Measurements from ENCODE around the gene VGLL3.

The VGLL3 gene

DNA sequence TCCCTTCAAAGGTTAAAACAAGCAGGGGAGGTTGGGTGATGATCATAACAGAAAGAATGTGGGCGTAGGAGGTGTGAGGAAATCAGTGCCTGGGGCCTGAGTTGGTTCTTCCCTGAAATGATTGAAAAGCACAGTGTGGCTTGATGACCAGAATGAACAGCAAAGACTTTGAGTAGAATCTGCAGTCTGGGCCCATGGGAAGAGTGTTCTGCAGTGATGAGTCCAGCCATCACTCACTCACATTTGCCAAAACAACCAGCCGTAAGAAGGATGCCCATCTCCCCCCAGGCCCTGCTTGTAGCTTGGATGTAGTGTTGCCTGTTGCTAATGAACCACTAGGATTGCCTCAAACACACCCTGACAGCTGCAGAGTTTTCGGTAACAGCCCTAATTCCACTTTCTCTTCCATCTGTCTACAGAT, 67.9 kb downstream of the VGLL3 start:
- CTCF ChIA-PET, result no interaction called here
- DNase-seq (ENCODE audit: low read depth, low spot score), result no peak
- TF ChIP-seq, protein P1, sequence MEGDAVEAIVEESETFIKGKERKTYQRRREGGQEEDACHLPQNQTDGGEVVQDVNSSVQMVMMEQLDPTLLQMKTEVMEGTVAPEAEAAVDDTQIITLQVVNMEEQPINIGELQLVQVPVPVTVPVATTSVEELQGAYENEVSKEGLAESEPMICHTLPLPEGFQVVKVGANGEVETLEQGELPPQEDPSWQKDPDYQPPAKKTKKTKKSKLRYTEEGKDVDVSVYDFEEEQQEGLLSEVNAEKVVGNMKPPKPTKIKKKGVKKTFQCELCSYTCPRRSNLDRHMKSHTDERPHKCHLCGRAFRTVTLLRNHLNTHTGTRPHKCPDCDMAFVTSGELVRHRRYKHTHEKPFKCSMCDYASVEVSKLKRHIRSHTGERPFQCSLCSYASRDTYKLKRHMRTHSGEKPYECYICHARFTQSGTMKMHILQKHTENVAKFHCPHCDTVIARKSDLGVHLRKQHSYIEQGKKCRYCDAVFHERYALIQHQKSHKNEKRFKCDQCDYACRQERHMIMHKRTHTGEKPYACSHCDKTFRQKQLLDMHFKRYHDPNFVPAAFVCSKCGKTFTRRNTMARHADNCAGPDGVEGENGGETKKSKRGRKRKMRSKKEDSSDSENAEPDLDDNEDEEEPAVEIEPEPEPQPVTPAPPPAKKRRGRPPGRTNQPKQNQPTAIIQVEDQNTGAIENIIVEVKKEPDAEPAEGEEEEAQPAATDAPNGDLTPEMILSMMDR (IDR thresholded peaks at IDR 0.05; ENCODE audit: insufficient read depth, low read length, missing control alignments), result no peak
- POLR2A ChIA-PET, result no interaction called here
- H3K4me3 ChIP-seq (ENCODE audit: low read depth, low read length), result no peak overlapping the region

DNA sequence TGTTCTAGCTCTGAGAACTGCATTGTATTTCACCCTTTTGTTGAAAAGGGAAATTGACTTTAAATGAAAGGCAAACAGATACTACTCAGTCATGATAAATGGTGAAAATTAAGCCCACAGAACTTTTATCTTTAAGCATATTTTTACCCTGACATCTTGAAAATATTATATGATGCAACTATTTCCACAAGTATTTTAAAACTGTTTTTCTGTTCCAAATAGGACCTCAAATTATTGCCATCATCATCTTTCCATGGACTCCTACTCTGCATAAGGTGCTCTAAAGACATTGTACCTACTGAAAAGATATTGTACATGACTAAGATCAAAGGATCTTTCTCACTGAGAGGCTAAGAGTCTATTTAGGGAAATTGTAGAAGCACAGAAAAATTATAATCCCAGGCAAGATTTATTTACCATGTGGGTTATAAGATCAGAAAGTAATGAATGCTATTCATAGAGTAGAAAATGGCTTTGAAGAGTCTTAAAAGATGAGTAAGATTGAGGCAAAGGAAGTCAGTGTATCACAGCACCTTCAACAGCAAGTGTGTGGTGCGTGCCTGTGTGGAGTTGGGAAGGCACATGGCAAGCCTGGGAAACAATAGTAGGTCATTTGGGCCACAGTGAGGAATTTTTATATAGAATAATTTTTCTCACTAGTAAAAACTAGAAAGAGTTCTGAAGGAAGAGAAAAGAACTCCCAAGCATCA, 68.8 kb downstream of the VGLL3 start:
- POLR2A ChIA-PET, result no interaction called here
- TF ChIP-seq, protein P1 (IDR thresholded peaks at IDR 0.05; ENCODE audit: insufficient read depth, low read length, missing control alignments), result no peak
- CTCF ChIA-PET, result no interaction called here
- H3K4me3 ChIP-seq (ENCODE audit: low read depth, low read length), result no peak overlapping the region
- no peak for DNase-seq (ENCODE audit: low read depth, low spot score)

DNA sequence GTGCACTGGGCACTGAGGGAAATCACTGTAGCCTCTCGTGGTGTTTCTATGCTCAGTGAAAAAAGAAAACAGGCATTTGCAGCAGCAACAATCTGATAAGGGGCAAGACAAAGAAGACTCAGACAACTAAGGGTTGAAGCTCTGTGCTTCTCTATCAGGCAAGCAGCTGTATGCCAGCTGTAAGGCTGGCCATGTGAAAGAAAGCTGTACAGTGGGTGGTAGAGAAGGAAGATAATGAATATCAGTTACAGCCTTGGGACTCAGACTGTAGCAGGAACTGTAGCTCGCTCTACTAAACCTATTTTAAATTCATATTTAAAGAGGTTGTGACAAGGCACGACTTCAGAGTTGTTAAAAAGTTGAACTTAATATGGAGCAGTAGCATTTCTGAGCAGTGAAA, 76.3 kb downstream of the VGLL3 start:
- TF ChIP-seq, protein P1 (IDR thresholded peaks at IDR 0.05; ENCODE audit: insufficient read depth, low read length, missing control alignments), result no peak
- DNase-seq (ENCODE audit: low read depth, low spot score), result no peak
- POLR2A ChIA-PET, result no interaction called here
- no peak overlapping the region for H3K4me3 ChIP-seq (ENCODE audit: low read depth, low read length)
- CTCF ChIA-PET, result interaction anchor here (1.0 to 1.6 kb wide), 4 partner anchors 8 to 169 kb away, joined by 3 read pairs; no protein-coding TSS in a partner anchor

DNA sequence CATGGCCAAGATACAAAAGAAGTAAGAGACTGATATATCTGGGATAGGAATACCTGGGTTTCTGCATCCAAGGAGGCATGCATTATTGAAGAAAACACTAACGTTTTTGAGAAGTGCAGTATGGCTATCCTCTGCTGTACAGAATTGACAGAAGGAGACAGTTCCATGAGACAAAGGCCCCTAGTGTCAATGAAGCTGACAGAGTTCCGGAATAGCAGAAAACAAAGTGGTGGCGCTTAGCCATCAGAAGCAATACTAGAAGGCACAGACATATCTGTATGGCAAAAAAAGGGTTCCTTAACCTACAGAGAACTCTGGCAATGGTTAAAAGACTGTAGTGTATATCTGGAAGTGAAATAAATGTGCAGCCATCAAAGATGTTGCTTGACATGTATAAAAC, 77.8 kb downstream of the VGLL3 start:
- ChIA-PET POLR2A (no interaction called here), CTCF (interaction anchor here (0.8 kb wide), 1 partner anchor 16 kb away, joined by 4 read pairs; no protein-coding TSS in a partner anchor)
- no peak overlapping the region for H3K4me3 ChIP-seq (ENCODE audit: low read depth, low read length)
- no peak for DNase-seq (ENCODE audit: low read depth, low spot score)
- TF ChIP-seq, protein P1 (IDR thresholded peaks at IDR 0.05; ENCODE audit: insufficient read depth, low read length, missing control alignments), result no peak

DNA sequence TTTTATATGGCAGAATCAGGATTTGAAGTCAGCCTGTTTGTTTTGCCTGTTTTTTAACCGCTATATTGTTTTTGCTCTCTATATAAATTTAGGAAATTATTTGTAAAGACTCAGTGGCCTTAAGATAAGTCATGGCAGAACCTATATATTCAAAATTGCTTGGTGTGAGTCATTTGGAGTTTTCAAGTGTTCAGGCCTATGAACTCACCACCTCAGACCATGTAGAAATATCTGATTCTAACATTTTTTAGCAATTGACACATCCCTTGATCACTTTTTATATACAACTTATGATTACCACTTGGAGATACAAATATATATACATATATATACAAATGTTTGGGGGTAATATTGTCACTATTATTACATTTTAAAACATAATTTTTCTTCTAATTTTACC, 95.7 kb downstream of the VGLL3 start:
- peak; percentile 4 for DNase-seq (ENCODE audit: low read depth, low spot score)
- POLR2A ChIA-PET, result no interaction called here
- TF ChIP-seq, protein P1 (IDR thresholded peaks at IDR 0.05; ENCODE audit: insufficient read depth, low read length, missing control alignments), result no peak
- CTCF ChIA-PET, result no interaction called here
- no peak overlapping the region for H3K4me3 ChIP-seq (ENCODE audit: low read depth, low read length)

DNA sequence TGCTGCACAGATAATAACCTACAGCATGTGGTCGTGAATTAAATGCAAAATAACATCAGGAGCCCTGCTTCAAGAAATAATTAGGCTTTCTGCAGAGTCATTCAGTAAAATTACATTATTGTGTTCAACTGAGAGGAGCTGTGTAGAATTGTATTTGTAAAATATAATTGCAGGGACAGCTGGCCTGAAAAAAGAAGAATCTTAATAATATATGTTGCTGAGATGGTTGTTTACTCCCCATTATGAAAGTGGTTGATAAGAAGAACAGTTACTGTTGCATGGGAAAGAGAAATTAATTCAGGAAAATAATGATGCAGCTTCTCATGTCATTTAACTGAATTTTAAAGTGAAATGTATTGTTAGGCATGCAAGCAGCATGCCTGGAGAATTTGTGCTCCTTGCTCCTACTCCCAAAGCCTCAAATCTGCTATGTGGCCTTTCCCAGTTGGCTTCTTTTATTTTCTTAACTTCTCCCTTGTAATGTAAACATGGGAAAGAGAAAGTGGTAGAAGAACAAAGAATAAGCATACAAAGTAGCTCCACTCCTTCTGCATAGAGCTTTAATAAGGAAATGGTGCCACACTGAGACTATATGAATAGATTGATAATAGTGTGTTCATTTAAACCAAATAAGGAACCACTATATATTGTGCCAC, 100.1 kb downstream of the VGLL3 start:
- POLR2A ChIA-PET, result no interaction called here

More for the DNA sequence above, 100.1 kb downstream of the VGLL3 start:
- DNase-seq (ENCODE audit: low read depth, low spot score), result no peak
- CTCF ChIA-PET, result interaction anchor here (1.3 kb wide), 1 partner anchor 12 kb away, joined by 3 read pairs; no protein-coding TSS in a partner anchor
- H3K4me3 ChIP-seq (ENCODE audit: low read depth, low read length), result no peak overlapping the region
- TF ChIP-seq, protein P1 (IDR thresholded peaks at IDR 0.05; ENCODE audit: insufficient read depth, low read length, missing control alignments), result no peak

All from AG04449 (cell line).